COLO668 (cell line): ENCODE data around the gene NHLH2.

ENCODE experiments used
- DNase-seq: peaks from one replicate; lab custom pipeline; 2025; ENCODE audit not compliant: unreplicated experiment; lab: John Stamatoyannopoulos, UW

The NHLH2 gene

GRCh38 chr1:115805597-115805996 lies 35.3 kb downstream of the NHLH2 start:
- DNase-seq, result no peak

- no peak for DNase-seq
Measured at GRCh38 chr1:115802416-115802815, 38.5 kb downstream of the NHLH2 start.

DNA sequence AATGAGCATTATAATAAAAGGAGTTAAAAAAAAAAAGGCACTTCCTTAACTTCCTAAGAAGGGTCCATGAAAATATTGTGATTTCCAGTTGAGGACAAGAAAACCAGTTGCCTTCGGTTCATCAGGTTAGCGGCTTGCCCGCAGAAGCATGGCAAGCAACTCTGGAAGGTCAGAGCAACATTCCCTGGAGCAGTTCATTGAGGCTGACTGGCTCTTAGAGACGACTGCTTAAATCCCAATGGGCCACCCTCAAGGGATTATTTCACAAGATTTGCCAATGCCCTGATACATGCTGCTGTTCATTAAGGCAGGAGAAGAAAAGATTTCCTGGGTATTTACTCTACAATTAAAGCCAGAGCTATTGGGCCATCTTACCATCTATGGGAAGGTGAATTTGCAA lies 43.4 kb downstream of the NHLH2 start:
- no peak for DNase-seq

- no peak for DNase-seq
Measured at GRCh38 chr1:115796897-115797296, 44.0 kb downstream of the NHLH2 start.

DNA sequence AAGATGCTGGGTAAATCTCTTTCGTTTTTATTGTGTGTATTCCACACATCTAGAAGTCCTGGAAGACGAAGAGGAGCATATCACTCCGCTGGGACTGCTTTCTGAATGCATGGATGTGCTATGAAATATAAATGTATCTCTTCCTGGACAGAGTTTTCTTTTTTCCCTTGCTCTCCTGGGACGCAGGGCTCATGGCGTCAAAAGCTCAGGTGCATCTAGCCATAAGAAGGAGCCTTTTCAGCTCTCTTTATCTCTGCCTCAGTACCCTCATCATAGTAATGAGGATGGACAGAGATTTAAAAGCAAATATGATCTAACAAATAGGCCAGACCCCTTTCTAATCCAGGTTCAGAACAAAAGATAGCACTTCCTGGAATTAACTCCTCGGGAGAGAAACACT lies 44.9 kb downstream of the NHLH2 start:
- DNase-seq, result no peak

DNA sequence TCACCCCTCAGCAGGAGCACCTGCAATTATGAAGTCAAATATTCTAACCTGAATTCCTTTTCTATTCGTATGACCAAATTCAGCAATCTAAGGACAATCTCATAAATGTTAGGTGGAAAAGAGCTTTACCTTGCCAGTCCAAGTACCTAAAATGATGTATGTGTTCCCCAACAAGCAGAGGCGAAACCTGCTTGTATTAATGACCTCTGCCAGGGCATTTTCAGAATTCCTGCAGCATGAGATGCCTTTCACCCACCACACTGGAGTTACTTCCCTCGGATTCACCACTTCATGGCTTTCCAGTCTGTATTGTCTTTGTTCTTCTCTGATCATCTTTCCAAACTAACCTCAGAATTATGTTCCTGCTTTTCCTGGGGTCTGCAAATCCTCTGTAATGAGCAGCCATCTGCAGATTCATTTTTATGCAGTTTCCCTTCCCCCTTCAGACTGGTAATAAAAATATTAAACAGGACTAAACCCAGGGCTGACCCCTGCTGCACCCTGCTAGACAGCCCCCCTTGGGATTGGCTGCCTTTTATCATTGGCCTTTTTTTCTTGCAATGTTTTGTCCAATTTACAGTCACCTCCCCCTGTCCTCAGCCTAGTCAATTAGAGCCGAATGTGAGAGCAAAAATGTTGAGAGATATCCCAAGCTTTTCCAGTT lies 45.8 kb downstream of the NHLH2 start:
- DNase-seq, result no peak

GRCh38 chr1:115793162-115793561 lies 47.8 kb downstream of the NHLH2 start:
- no peak for DNase-seq

DNA sequence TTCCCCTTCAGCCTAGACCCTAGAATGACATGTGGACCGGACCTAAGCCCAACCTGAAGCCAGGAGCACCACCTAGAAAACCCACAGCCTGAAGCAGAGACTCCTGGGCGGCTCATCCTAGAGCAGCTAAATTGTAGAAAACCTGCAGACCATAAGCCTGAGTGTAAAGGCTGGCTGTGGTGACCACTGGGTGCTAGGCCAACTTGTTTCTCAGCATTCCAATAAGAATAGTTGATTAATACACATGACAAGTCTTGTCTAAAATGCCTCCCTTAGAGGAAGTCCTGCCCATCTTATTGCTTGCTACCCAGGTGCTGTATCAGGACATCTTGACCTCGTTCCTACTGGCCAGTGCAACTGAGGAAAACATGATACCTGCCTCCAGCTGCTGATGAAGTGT lies 49.1 kb downstream of the NHLH2 start:
- DNase-seq, result no peak

DNA sequence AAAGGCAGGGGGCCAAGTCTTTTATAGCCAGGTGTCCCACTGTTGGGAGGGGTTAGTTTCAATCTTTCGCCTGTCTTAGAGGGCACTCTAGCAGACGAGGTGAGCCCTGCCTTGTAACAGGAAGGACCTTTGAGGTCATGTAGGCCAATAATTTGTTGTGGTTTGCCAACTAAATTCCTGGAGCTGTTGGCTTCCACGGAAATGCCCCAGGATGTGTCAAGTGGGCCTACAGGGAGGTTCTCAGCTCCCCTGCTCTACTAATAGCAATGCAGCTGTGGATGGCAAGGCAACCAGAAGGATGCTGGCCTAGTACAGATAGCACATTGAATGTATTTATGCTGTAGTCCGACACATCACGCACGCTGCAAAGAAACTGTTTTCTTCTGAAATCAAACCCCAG lies 50.1 kb downstream of the NHLH2 start:
- DNase-seq, result no peak

DNA sequence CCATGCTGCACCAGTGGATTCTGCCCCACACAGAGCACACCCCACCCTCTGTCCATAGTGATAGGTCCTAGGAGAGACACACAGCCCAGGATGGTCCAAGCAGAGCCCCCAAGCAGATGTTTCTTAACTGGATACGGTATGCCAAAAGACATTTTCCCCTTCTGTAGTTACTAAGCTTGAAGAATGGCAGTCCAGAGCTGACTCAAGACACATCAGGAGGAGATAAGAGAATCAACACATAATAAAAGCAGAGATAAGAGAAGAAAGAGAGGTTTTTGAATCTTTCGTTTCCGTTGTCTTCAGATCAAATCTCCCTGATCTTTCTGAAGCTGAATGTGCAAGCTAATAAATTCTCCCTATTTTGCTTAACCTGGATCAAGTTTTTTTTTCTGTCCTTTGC lies 50.6 kb downstream of the NHLH2 start:
- no peak for DNase-seq
